Suprapubic skin (tissue), 4 donors: ENCODE results near the gene LRRC8B. TPM values are rescaled to one million over a fixed set of nuclear protein-coding genes. Genes with fewer than 3 reads are reported as not detected.

Experiments
- DNase-seq, 2 donors: peaks; one replicate each; pipeline ENCODE4 v3.0.0-alpha.2; 2019; ENCODE audit warnings: low spot score in 2 of 2
- H3K27ac ChIP-seq: fragments of 200-600 bp; sonication (generic); one replicate; pipeline ENCODE4 v1.5.1; 2019
- H3K27me3 ChIP-seq: fragments of 200-600 bp; sonication (generic); one replicate; pipeline ENCODE4 v1.5.1; 2019
- H3K36me3 ChIP-seq: fragments of 200-600 bp; sonication (generic); one replicate; pipeline ENCODE4 v1.5.1; 2019
- H3K4me1 ChIP-seq: fragments of 200-600 bp; sonication (generic); one replicate; pipeline ENCODE4 v1.5.1; 2019
- H3K4me3 ChIP-seq: fragments of 200-600 bp; sonication (generic); one replicate; pipeline ENCODE4 v1.5.1; 2019; ENCODE audit warnings: mild to moderate bottlenecking
- H3K9me3 ChIP-seq: fragments of 200-600 bp; sonication (generic); one replicate; pipeline ENCODE4 v1.5.1; 2019
- CTCF ChIP-seq, 2 donors: fragments of 200-600 bp in 1 of 2; fragments of 450-650 bp in 1 of 2; sonication (generic) in 1 of 2; IDR thresholded peaks; one replicate each; pipeline ENCODE4 v1.5.1; 2016 to 2019; ENCODE audit warnings: antibody characterized with exemption in 2 of 2, mild to moderate bottlenecking in 1 of 2, moderate library complexity in 1 of 2
- EP300 ChIP-seq: sonication (generic); formaldehyde crosslinking; IDR thresholded peaks from one replicate; pipeline ENCODE4 v1.6.1; 2017; ENCODE audit warnings: antibody characterized with exemption
- POLR2A ChIP-seq, 2 donors: fragments of 450-650 bp; IDR thresholded peaks; one replicate each; pipeline ENCODE4 v1.6.1; 2017; ENCODE audit warnings: antibody characterized with exemption in 2 of 2, mild to moderate bottlenecking in 2 of 2, moderate library complexity in 2 of 2
- POLR2AphosphoS5 ChIP-seq, 3 donors: sonication (generic); formaldehyde crosslinking; IDR thresholded peaks; one replicate each; pipeline ENCODE4 v1.6.1; 2017; ENCODE audit warnings: antibody characterized with exemption in 3 of 3
- WGBS: methylation state at CpG from one replicate; pipeline ENCODE4 v1.1.5; 2018; 5-methylcytosine and 5-hydroxymethylcytosine counted together
- total RNA-seq, 4 donors: library from RNA; depleted of rRNA; stranded (reverse); fragments of >200 nt; gene quantifications; one replicate each; pipeline ENCODE4 v1.1.0, GENCODE V29; 2016

LRRC8B gene
- total RNA-seq, 4 donors from 2014 or later = 11.1 to 26.6 (median 13.9) TPM

DNA sequence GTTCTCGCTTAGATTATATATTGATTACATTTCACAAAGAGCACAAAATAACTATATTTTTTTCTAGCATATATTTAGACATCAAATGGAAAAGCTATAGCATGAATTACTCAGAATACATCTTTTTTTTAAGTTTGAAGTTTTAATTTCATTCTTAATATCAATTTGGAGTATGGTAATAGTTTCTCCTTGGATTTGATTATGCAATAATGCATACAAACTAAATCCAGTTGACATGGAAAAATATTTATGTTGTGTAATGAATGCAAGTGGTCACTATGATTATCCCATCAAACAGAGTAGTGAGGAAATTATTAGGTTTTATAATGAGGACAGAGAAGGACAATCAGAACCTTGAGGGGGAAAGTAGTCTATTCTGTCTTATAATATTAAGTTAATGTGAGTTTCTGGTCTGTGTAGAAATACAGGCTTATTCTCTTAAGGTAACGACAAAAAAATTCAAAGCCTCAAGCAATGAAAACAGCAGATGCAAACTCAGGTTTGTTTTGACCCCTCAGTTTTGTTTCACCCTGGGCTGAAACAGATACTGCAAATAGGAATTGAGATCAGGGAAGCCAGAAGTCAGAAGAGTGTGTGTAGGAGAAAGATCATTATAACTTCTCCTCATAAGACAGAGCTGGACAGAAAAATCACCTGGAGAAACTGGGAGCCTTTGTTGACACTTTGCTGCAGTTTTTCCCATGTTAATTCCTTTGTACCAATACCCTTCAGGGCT lies 23.7 kb downstream of the LRRC8B start:
- H3K4me1 ChIP-seq = peaks cover 61% of the 10 kb centered on the region
- DNase-seq = no peak
- H3K4me3 ChIP-seq = no peak overlapping the region
- WGBS = 70% methylated on average over 2 of the region's 2 CpGs
- H3K36me3 ChIP-seq = no peaks in the 10 kb centered on the region
- no peaks in the 10 kb centered on the region for H3K9me3 ChIP-seq
- no peak overlapping the region for H3K27ac ChIP-seq
- TF ChIP-seq CTCF (IDR thresholded peaks at IDR 0.05) = no peak
- no peak for TF ChIP-seq POLR2AphosphoS5 (IDR thresholded peaks at IDR 0.05)
- TF ChIP-seq POLR2A (IDR thresholded peaks at IDR 0.05) = no peak
- TF ChIP-seq EP300 = no peak
- no peaks in the 10 kb centered on the region for H3K27me3 ChIP-seq

GRCh38 chr1:89550995-89551394 lies 26.4 kb downstream of the LRRC8B start:
- Histone ChIP-seq H3K4me3 (no peak overlapping the region), H3K9me3 (no peaks in the 10 kb centered on the region), H3K4me1 (peaks cover 63% of the 10 kb centered on the region), H3K36me3 (no peaks in the 10 kb centered on the region), H3K27ac (no peak overlapping the region), H3K27me3 (no peaks in the 10 kb centered on the region)
- TF ChIP-seq POLR2A (IDR thresholded peaks at IDR 0.05) (no peak), CTCF (IDR thresholded peaks at IDR 0.05) (no peak), EP300 (no peak), POLR2AphosphoS5 (IDR thresholded peaks at IDR 0.05) (no peak)
- no peak for DNase-seq
- 93% methylated on average over 5 of the region's 5 CpGs for WGBS

DNA sequence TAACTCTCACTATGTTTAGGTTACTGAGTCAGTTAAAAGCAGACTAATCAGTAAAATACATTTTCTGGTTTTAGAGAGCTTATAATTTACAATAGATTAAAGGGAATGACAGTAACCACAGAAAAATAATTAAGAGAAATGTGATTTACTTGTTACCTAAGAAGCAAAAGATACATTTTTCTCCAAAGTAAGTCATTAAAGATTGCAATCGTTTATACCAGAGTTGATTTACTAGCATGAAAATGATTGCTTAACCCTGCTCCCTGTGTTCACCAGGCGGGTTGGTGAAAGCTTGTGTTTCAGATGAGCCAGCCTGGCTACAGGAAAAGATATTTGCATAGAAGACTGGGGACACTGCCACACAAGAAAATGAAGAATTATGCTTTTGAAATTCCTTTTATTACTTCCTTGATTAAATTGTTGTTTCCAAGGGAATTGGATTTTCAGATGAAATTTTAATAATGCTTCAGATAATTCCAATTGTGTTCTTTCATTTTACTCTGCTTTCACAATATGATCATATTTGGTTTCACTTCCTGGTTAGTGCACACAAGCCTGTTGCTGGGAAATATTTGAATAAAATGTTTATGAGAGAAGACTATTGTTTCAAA lies 27.9 kb downstream of the LRRC8B start:
- no peak for DNase-seq
- TF ChIP-seq CTCF (IDR thresholded peaks at IDR 0.05) = no peak
- TF ChIP-seq EP300 = no peak
- TF ChIP-seq POLR2AphosphoS5 (IDR thresholded peaks at IDR 0.05) = no peak
- no peak for TF ChIP-seq POLR2A (IDR thresholded peaks at IDR 0.05)
- WGBS = 9% methylated on average over 2 of the region's 2 CpGs
- H3K27ac ChIP-seq = peak overlapping the region; percentile 68
- no peaks in the 10 kb centered on the region for H3K36me3 ChIP-seq
- H3K4me3 ChIP-seq = peak overlapping the region; percentile 19
- H3K9me3 ChIP-seq = no peaks in the 10 kb centered on the region
- no peaks in the 10 kb centered on the region for H3K27me3 ChIP-seq
- H3K4me1 ChIP-seq = peaks cover 62% of the 10 kb centered on the region

DNA sequence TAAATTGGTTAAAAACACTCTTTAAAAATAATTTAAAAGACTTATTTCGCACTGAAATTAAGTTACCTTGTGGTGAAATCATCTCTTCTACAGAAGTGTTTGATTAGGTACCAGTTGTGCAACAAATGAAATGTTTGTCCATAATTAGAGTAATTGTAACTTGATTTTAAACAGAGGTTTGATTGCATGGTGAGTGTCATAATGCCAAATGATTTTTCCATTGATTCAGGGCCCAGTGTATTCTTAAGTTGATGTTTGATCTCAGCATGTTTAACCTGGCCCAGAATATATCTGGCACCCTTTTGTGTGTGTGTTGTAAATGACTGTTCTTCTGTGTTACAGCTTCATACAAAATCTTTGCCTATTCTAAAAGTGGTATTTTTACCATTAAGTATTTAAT lies 28.5 kb downstream of the LRRC8B start:
- no peak for DNase-seq
- WGBS = 67% methylated on average over 1 of the region's 1 CpG
- H3K4me3 ChIP-seq = no peak overlapping the region
- no peaks in the 10 kb centered on the region for H3K9me3 ChIP-seq
- H3K4me1 ChIP-seq = peaks cover 57% of the 10 kb centered on the region
- H3K27me3 ChIP-seq = no peaks in the 10 kb centered on the region
- no peaks in the 10 kb centered on the region for H3K36me3 ChIP-seq
- H3K27ac ChIP-seq = peak overlapping the region; percentile 68
- TF ChIP-seq EP300 (no peak), POLR2A (IDR thresholded peaks at IDR 0.05) (no peak), POLR2AphosphoS5 (IDR thresholded peaks at IDR 0.05) (no peak), CTCF (IDR thresholded peaks at IDR 0.05) (no peak)

DNA sequence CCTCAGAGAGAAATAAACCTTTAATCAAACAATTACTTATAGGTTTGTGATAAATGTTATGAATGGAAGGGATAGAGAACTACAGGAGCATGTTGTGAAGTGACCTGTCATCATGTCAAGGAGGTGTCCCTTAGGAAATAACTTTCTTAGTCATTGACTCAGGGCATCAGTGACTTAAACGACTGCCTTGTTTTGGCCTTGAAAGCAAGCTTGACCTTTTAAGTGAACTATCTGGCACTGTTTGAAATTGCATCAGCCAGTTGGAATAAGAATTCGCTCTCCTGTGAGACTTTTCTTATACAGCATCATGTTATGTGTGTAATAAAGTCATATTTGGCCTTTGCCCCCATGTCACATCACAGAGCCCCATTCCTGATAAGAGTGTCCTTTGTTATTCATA lies 30.9 kb downstream of the LRRC8B start:
- H3K9me3 ChIP-seq = no peaks in the 10 kb centered on the region
- no peaks in the 10 kb centered on the region for H3K27me3 ChIP-seq
- no peak overlapping the region for H3K27ac ChIP-seq
- DNase-seq = no peak
- no peaks in the 10 kb centered on the region for H3K36me3 ChIP-seq
- TF ChIP-seq POLR2A (IDR thresholded peaks at IDR 0.05) = no peak
- TF ChIP-seq CTCF (IDR thresholded peaks at IDR 0.05) = no peak
- TF ChIP-seq EP300 = no peak
- TF ChIP-seq POLR2AphosphoS5 (IDR thresholded peaks at IDR 0.05) = no peak
- no peak overlapping the region for H3K4me3 ChIP-seq
- WGBS = 63% methylated on average over 2 of the region's 2 CpGs
- peaks cover 55% of the 10 kb centered on the region for H3K4me1 ChIP-seq
